HepG2 (cell line): ENCODE measurements around the gene PSMB1. TPM values are rescaled to one million over a fixed set of nuclear protein-coding genes. Genes with fewer than 3 reads are reported as not detected.
A peak's percentile ranks its signal among the peaks of the same experiment; 100 is the strongest.

Experiments used
- BRCA1 ChIP-seq: sonication (generic); formaldehyde crosslinking; IDR thresholded peaks from 2 replicates; pipeline ENCODE4 v1.4.0; 2020; ENCODE audit warnings: missing genetic modification reagents
- GATAD2A ChIP-seq: IDR thresholded peaks from 2 replicates; pipeline ENCODE4 v1.6.1; 2016
- IKZF1 ChIP-seq: fragments of 450-650 bp; IDR thresholded peaks from 2 replicates; pipeline ENCODE4 v1.7.1; 2016
- ISL2 ChIP-seq: sonication (generic); formaldehyde crosslinking; IDR thresholded peaks from 2 replicates; pipeline ENCODE4 v1.5.0; 2020; ENCODE audit warnings: missing genetic modification reagents
- KDM4B ChIP-seq: sonication (generic); formaldehyde crosslinking; IDR thresholded peaks from 2 replicates; pipeline ENCODE4 v1.4.0; 2020; ENCODE audit warnings: missing genetic modification reagents
- MED1 ChIP-seq: sonication (generic); formaldehyde crosslinking; IDR thresholded peaks from 2 replicates; pipeline ENCODE4 v1.4.0; 2020; ENCODE audit warnings: missing genetic modification reagents
- MXI1 ChIP-seq: IDR thresholded peaks from 3 replicates; pipeline ENCODE4 v1.6.1; 2012; ENCODE audit warnings: low read depth, low read length, inconsistent platforms, borderline replicate concordance
- NKX3-1 ChIP-seq: sonication (generic); formaldehyde crosslinking; IDR thresholded peaks from 2 replicates; pipeline ENCODE4 v1.5.0; 2020; ENCODE audit warnings: missing genetic modification reagents
- RFX3 ChIP-seq: IDR thresholded peaks from 2 replicates; pipeline ENCODE4 v1.6.1; 2016; ENCODE audit warnings: missing biosample characterization, missing genetic modification reagents
- ZMAT3 ChIP-seq: sonication (generic); formaldehyde crosslinking; conservative IDR thresholded peaks from 2 replicates; pipeline ENCODE4 v1.7.0; 2021; ENCODE audit warnings: missing genetic modification reagents
- ZNF234 ChIP-seq: sonication (generic); formaldehyde crosslinking; conservative IDR thresholded peaks from 2 replicates; pipeline ENCODE4 v1.5.1; 2020; ENCODE audit warnings: mild to moderate bottlenecking, missing genetic modification reagents
- ZNF263 ChIP-seq: sonication (generic); formaldehyde crosslinking; IDR thresholded peaks from 2 replicates; pipeline ENCODE4 v1.4.0; 2020; ENCODE audit warnings: missing genetic modification reagents
- ZNF30 ChIP-seq: sonication (generic); formaldehyde crosslinking; IDR thresholded peaks from 2 replicates; pipeline ENCODE4 v1.5.0; 2020; ENCODE audit warnings: mild to moderate bottlenecking, missing genetic modification reagents
- ZNF367 ChIP-seq: sonication (generic); formaldehyde crosslinking; IDR thresholded peaks from 2 replicates; pipeline ENCODE4 v1.4.0; 2020; ENCODE audit warnings: missing genetic modification reagents, borderline replicate concordance
- ZNF713 ChIP-seq: sonication (generic); formaldehyde crosslinking; IDR thresholded peaks from 2 replicates; pipeline ENCODE4 v1.4.0; 2020; ENCODE audit warnings: mild to moderate bottlenecking, missing genetic modification reagents
- ZSCAN9 ChIP-seq: IDR thresholded peaks from 2 replicates; pipeline ENCODE4 v1.6.1; 2016; ENCODE audit warnings: borderline replicate concordance
- polyA plus RNA-seq, 8 experiments: library from polyadenylated mRNA; depleted of rRNA in 3 of 8; stranded (reverse) in 7 of 8; unstranded in 1 of 8; fragments of >200 nt; fragmentation: Illumina TruSeq in 4 of 8; extraction: Trizol in 4 of 8; gene quantifications; 2 replicates each; pipeline versions ENCODE4 v1.2.1 to v1.2.3, GENCODE V29; 2011 to 2016; ENCODE audit warnings: low read depth in 4 of 8, missing spikeins in 1 of 8, mixed read lengths in 1 of 8; ENCODE audit not compliant: insufficient read depth in 1 of 8
- total RNA-seq, 5 experiments: library from RNA; depleted of rRNA; stranded (reverse); fragments of >200 nt; fragmentation: Illumina TruSeq; extraction: Trizol; gene quantifications; 2 replicates each; pipeline ENCODE4 v1.2.3, GENCODE V29; 2016; ENCODE audit warnings: low read depth in 1 of 5
- TF ChIP-seq, protein P1 (sequence below): IDR thresholded peaks from 2 replicates; pipeline ENCODE4 v1.6.1; 2016; ENCODE audit warnings: low read depth
- TF ChIP-seq, protein P2 (sequence below): sonication (generic); formaldehyde crosslinking; IDR thresholded peaks from 2 replicates; pipeline ENCODE4 v1.4.0; 2020; ENCODE audit warnings: missing genetic modification reagents
- TF ChIP-seq, protein P3 (sequence below): sonication (generic); formaldehyde crosslinking; IDR thresholded peaks from 2 replicates; pipeline ENCODE4; 2020; ENCODE audit warnings: missing genetic modification reagents, mild to moderate bottlenecking, borderline replicate concordance
- TF ChIP-seq, protein P4 (sequence below): sonication (generic); formaldehyde crosslinking; IDR thresholded peaks from 2 replicates; pipeline ENCODE4 v1.4.0; 2020; ENCODE audit warnings: missing genetic modification reagents

Gene PSMB1
- total and polyA plus RNA-seq, 2 of the 13 experiments (the other 11 are each of a cell fraction or from before 2014, with no cell fraction given) = 528 to 592 TPM

DNA sequence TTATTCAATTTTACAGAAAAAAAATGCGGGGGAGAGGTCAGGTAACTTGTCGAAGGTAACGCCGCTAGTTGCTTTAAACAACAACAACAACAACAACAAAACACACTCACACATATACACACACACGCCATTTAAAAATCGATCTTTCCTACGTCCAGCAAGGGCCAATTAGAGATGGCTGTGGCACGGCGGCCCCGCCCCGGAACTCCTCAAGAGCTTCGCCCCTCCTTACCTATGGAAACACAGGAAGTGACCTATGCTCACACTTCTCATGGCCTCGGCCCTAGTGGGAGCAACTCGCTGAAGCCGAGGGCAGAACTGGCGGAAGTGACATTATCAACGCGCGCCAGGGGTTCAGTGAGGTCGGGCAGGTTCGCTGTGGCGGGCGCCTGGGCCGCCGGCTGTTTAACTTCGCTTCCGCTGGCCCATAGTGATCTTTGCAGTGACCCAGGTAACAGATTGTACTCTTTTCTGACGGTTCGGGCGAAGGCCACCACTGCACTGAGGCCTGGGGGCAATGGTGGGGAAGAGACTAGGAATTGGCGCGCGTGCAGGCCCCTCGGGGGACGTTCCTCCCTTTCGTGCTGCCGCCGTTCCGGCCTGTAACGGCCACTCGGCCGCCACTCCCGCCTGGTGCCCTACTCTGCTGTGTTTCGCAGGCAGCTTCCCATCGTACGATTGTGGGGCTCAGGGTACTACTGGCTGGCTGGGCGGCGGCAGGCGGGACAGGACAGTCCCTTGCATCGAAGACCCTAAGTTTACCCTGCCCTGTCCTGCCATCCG is 1.1 kb upstream of the PSMB1 start, which contains the start of gene TBP (continued):
- TF ChIP-seq MXI1 (peak; percentile 95; the same call in 2 of the 3 replicates), ZNF367 (peak; percentile 46; the same call in 1 of the 2 replicates), NKX3-1 (CRISPR knock-in tag) (peak; percentile 82), RFX3 (CRISPR knock-in tag) (no peak), MED1 (peak; percentile 92), GATAD2A (CRISPR knock-in tag) (no peak), ZNF263 (CRISPR knock-in tag) (peak; percentile 13; the same call in 1 of the 2 replicates), ZNF234 (CRISPR knock-in tag) (no peak), ZSCAN9 (CRISPR knock-in tag) (no peak), ZNF713 (CRISPR knock-in tag) (no peak), BRCA1 (CRISPR knock-in tag) (peak; percentile 68; the same call in 1 of the 2 replicates), ZMAT3 (CRISPR knock-in tag) (peak; percentile 85), KDM4B (CRISPR knock-in tag) (peak; percentile 69; the same call in 1 of the 2 replicates), ISL2 (peak; percentile 79), IKZF1 (no peak), ZNF30 (CRISPR knock-in tag) (peak; percentile 67; the same call in 1 of the 2 replicates)
- TF ChIP-seq, protein P1, sequence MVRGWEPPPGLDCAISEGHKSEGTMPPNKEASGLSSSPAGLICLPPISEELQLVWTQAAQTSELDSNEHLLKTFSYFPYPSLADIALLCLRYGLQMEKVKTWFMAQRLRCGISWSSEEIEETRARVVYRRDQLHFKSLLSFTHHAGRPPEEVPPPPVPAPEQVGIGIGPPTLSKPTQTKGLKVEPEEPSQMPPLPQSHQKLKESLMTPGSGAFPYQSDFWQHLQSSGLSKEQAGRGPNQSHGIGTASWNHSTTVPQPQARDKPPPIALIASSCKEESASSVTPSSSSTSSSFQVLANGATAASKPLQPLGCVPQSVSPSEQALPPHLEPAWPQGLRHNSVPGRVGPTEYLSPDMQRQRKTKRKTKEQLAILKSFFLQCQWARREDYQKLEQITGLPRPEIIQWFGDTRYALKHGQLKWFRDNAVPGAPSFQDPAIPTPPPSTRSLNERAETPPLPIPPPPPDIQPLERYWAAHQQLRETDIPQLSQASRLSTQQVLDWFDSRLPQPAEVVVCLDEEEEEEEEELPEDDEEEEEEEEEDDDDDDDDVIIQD = peak; percentile 71; the same call in 1 of the 2 replicates
- TF ChIP-seq, protein P2, sequence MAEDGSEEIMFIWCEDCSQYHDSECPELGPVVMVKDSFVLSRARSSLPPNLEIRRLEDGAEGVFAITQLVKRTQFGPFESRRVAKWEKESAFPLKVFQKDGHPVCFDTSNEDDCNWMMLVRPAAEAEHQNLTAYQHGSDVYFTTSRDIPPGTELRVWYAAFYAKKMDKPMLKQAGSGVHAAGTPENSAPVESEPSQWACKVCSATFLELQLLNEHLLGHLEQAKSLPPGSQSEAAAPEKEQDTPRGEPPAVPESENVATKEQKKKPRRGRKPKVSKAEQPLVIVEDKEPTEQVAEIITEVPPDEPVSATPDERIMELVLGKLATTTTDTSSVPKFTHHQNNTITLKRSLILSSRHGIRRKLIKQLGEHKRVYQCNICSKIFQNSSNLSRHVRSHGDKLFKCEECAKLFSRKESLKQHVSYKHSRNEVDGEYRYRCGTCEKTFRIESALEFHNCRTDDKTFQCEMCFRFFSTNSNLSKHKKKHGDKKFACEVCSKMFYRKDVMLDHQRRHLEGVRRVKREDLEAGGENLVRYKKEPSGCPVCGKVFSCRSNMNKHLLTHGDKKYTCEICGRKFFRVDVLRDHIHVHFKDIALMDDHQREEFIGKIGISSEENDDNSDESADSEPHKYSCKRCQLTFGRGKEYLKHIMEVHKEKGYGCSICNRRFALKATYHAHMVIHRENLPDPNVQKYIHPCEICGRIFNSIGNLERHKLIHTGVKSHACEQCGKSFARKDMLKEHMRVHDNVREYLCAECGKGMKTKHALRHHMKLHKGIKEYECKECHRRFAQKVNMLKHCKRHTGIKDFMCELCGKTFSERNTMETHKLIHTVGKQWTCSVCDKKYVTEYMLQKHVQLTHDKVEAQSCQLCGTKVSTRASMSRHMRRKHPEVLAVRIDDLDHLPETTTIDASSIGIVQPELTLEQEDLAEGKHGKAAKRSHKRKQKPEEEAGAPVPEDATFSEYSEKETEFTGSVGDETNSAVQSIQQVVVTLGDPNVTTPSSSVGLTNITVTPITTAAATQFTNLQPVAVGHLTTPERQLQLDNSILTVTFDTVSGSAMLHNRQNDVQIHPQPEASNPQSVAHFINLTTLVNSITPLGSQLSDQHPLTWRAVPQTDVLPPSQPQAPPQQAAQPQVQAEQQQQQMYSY (CRISPR knock-in tag) = no peak
- TF ChIP-seq, protein P3, sequence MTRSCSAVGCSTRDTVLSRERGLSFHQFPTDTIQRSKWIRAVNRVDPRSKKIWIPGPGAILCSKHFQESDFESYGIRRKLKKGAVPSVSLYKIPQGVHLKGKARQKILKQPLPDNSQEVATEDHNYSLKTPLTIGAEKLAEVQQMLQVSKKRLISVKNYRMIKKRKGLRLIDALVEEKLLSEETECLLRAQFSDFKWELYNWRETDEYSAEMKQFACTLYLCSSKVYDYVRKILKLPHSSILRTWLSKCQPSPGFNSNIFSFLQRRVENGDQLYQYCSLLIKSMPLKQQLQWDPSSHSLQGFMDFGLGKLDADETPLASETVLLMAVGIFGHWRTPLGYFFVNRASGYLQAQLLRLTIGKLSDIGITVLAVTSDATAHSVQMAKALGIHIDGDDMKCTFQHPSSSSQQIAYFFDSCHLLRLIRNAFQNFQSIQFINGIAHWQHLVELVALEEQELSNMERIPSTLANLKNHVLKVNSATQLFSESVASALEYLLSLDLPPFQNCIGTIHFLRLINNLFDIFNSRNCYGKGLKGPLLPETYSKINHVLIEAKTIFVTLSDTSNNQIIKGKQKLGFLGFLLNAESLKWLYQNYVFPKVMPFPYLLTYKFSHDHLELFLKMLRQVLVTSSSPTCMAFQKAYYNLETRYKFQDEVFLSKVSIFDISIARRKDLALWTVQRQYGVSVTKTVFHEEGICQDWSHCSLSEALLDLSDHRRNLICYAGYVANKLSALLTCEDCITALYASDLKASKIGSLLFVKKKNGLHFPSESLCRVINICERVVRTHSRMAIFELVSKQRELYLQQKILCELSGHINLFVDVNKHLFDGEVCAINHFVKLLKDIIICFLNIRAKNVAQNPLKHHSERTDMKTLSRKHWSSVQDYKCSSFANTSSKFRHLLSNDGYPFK (CRISPR knock-in tag) = peak; percentile 99
- TF ChIP-seq, protein P4, sequence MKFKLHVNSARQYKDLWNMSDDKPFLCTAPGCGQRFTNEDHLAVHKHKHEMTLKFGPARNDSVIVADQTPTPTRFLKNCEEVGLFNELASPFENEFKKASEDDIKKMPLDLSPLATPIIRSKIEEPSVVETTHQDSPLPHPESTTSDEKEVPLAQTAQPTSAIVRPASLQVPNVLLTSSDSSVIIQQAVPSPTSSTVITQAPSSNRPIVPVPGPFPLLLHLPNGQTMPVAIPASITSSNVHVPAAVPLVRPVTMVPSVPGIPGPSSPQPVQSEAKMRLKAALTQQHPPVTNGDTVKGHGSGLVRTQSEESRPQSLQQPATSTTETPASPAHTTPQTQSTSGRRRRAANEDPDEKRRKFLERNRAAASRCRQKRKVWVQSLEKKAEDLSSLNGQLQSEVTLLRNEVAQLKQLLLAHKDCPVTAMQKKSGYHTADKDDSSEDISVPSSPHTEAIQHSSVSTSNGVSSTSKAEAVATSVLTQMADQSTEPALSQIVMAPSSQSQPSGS = peak; percentile 95
